Esophagus (tissue), 2 donors: ENCODE data around the gene LAMC3. TPM values are rescaled to one million over a fixed set of nuclear protein-coding genes. Genes with fewer than 3 reads are reported as not detected.
"Not testable (repeated sequence)": the region's sequence is repeated elsewhere in the genome, so short reads cannot be mapped to it uniquely, and the experiment has no call there.

Source experiments
- H3K27ac ChIP-seq, 2 donors: one replicate each; pipeline ENCODE4 v1.5.1; 2013; ENCODE audit warnings: low read depth in 2 of 2, mild to moderate bottlenecking in 2 of 2, inconsistent platforms in 1 of 2, low read length in 1 of 2, moderate library complexity in 1 of 2
- H3K27me3 ChIP-seq, 2 donors: one replicate each; pipeline ENCODE4 v1.6.1; 2013; ENCODE audit warnings: low read length in 2 of 2, control low read depth in 1 of 2, mild to moderate bottlenecking in 1 of 2; ENCODE audit not compliant: insufficient read depth in 2 of 2, control insufficient read depth in 1 of 2
- H3K36me3 ChIP-seq, 2 donors: one replicate each; pipeline ENCODE4 v1.6.1; 2013; ENCODE audit warnings: low read length in 1 of 2; ENCODE audit not compliant: control insufficient read depth in 2 of 2, insufficient read depth in 2 of 2
- H3K4me1 ChIP-seq, 2 donors: one replicate each; pipeline ENCODE4 v1.6.1; 2013; ENCODE audit warnings: low read length in 1 of 2; ENCODE audit not compliant: control insufficient read depth in 2 of 2, insufficient read depth in 2 of 2
- H3K4me3 ChIP-seq, 2 donors: one replicate each; pipeline ENCODE4 v1.5.1; 2013; ENCODE audit warnings: low read length in 2 of 2, mild to moderate bottlenecking in 2 of 2, low read depth in 1 of 2, moderate library complexity in 1 of 2
- H3K9me3 ChIP-seq, 2 donors: one replicate each; pipeline ENCODE4 v1.6.1; 2013; ENCODE audit warnings: mild to moderate bottlenecking in 2 of 2, low read depth in 1 of 2, low read length in 1 of 2, moderate library complexity in 1 of 2; ENCODE audit not compliant: control insufficient read depth in 2 of 2, insufficient read depth in 1 of 2
- WGBS, 2 donors: extraction: QIAGEN DNeasy Blood & Tissue Kit; methylation state at CpG; one replicate each; pipeline ENCODE4 v1.1.7; 2013; 5-methylcytosine and 5-hydroxymethylcytosine counted together
- polyA plus RNA-seq, 2 donors: library from polyadenylated mRNA; stranded (reverse); fragments of 200-250 nt; gene quantifications; one replicate each; pipeline ENCODE4 v1.2.3, GENCODE V29; 2013
- donor health status: healthy with polysubstance abuse.
- donor health status: Bipolar disorder and iron deficiency.

Gene LAMC3
- polyA plus RNA-seq, 2 donors, result 1.1 to 1.2 TPM

DNA sequence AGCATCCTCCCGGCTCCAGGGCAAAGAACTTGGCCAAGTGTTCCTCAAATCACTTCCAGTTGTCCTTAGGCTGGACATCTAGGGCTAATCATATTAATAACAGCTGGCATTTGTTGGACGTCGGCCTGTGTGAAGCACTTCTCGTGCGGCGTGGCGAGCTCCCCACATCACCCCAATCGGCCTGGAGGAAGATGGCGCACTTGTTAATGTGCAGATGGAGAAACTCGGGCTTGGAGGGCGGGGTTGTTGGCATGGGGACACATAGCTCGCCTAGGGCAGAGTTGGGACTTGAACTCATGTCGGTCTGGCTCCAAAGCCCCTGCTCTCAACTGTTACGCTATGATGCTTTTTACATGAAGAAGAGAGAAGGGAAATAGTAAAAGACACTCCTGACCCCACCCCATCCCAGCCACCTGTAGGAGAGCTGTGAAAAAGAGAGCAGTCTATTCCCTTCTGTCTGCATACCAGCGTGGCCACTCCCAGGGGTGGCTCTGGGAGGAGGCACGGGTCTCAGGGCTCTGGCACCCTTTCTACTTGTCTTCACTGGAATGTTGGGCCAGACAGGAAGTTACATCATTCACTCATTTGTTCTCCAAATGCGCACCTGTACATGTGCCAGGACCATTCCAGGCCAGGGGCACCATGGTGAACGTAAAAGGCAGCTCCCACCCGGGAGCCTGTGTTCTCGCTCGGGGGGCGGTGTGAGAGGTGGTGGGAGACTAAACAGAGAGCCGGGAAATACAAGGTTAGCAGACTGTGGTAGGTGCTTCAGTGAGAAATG lies 103.6 kb downstream of the LAMC3 start:
- Histone ChIP-seq H3K27me3 (no peaks in the 10 kb centered on the region), H3K4me1 (peaks cover 0 to 3% of the 10 kb centered on the region in 2 donors), H3K36me3 (peaks cover 0 to 2% of the 10 kb centered on the region in 2 donors), H3K9me3 (no peaks in the 10 kb centered on the region), H3K4me3 (no peak overlapping the region), H3K27ac (no peak overlapping the region)
- 83 to 85% methylated on average over 23 of the region's 23 CpGs for WGBS, 2 donors

DNA sequence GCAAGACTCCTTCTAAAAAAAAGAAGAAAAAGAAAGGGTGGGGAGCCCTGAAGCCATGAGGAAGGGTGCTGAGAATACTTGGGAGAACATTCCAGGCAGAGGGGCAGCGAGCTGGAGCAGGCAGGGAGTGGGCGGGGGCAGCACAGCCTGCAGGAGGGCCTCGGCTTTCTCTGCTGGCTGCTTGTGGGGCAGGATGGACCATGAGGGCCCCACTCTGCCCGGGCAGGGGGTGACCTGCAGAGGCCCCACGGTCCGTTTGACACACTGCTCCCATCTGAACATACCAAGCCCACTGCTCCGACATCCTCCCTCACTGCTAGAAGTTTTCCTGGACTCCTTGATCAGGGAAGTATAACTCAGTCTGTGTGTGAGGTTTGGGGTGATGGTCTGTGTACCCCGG lies 104.7 kb downstream of the LAMC3 start:
- no peak overlapping the region for H3K27ac ChIP-seq

DNA sequence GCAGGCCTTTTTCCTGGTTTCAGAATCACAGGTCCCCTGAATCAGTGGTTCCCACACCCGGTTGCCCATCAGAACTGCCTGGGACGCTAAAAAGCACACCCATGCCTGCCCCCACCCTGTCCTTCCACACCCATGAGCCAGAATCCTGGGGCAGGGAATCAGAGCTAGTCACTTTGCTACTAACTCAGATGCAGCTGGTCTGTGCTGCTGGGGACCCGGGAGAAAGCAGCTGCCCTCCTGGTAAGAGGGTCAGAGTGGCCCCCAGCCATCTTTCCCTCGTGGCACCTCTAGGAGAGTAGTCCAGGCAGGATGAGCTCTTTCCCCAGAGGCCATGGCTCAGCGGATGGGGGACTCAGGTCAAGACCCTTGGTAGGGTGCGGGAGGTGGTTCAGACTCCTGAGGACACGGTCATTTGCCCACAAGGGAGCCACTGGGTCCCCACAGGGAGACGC lies 105.1 kb downstream of the LAMC3 start:
- no peaks in the 10 kb centered on the region for H3K27me3 ChIP-seq
- no peak overlapping the region for H3K27ac ChIP-seq
- no peak overlapping the region for H3K4me3 ChIP-seq
- peaks cover 0 to 3% of the 10 kb centered on the region in 2 donors for H3K4me1 ChIP-seq
- H3K9me3 ChIP-seq, result no peaks in the 10 kb centered on the region
- peaks cover 0 to 4% of the 10 kb centered on the region in 2 donors for H3K36me3 ChIP-seq
- WGBS, 2 donors, result 86 to 92% methylated on average over 8 of the region's 8 CpGs

More for the DNA sequence above, 104.7 kb downstream of the LAMC3 start:
- H3K9me3 ChIP-seq, result no peaks in the 10 kb centered on the region
- H3K4me3 ChIP-seq, result no peak overlapping the region
- no peaks in the 10 kb centered on the region for H3K27me3 ChIP-seq
- peaks cover 0 to 4% of the 10 kb centered on the region in 2 donors for H3K36me3 ChIP-seq
- 73 to 82% methylated on average over 8 of the region's 8 CpGs for WGBS, 2 donors
- H3K4me1 ChIP-seq, result peaks cover 0 to 3% of the 10 kb centered on the region in 2 donors

DNA sequence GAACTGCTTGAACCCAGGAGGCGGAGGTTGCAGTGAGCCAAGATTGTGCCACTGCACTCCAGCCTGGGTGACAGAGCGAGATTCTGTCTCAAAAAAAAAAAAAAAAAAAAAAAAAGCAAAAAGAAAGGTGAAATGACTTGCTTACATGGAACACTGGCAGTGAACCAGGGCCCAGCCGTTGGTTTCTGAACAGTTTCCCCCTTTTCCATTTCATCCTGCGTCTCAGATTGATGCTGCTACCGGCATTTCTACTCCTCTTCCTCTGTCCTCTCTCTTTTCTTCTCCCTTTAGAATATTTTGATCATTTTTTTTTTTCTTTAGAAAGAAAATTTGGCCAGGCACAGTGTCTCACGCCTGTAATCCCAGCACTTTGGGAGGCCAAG lies 106.4 kb downstream of the LAMC3 start:
- H3K4me1 ChIP-seq, H3K9me3 ChIP-seq, H3K27me3 ChIP-seq, H3K36me3 ChIP-seq, H3K27ac ChIP-seq, H3K4me3 ChIP-seq: not testable (repeated sequence)
- WGBS, 2 donors, result 87 to 91% methylated on average over 4 to 6 of the region's 6 CpGs

DNA sequence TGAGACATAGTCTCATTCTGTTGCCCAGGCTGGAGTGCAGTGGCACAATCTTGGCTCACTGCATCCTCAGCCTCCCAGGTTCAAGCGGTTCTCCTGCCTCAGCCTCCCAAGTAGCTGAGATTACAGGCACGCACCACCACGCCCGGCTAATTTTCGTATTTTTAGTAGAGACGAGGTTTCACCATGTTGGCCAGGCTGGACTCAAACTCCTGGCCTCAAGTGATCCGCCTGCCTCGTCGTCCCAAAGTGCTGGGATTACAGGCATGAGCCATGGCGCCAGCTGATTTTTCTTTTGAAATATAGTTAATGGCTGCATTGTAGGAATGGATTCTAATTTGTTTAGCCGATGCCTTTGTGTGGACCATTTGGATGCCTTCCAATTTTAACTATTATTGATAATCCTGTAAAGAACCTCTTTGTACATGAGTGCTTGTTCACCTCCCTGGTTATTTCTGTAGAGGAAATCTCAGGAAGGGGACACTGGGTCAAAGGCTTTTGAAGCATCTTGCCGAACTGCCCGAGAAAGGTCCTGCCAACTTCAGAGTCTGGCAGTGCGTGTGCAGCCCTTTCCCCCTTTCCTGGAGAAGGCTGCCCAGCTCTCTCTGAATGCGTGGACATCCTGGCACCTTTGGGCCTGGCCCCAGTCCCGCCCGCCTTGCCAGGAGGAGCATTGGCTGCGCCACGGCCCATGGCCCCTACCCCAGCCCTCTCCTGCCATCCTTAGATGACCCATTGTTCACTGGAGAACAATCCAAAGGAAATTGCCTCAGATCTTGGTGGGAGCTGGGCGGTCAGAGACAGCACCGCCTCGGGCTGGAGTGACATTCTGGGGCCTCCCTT lies 107.5 kb downstream of the LAMC3 start:
- no peaks in the 10 kb centered on the region for H3K27me3 ChIP-seq
- H3K36me3 ChIP-seq, result peaks cover 3 to 4% of the 10 kb centered on the region in 2 donors
- no peaks in the 10 kb centered on the region for H3K4me1 ChIP-seq
- H3K27ac ChIP-seq, result no peak overlapping the region
- no peak overlapping the region for H3K4me3 ChIP-seq
- 79 to 84% methylated on average over 22 of the region's 22 CpGs for WGBS, 2 donors
- no peaks in the 10 kb centered on the region for H3K9me3 ChIP-seq

DNA sequence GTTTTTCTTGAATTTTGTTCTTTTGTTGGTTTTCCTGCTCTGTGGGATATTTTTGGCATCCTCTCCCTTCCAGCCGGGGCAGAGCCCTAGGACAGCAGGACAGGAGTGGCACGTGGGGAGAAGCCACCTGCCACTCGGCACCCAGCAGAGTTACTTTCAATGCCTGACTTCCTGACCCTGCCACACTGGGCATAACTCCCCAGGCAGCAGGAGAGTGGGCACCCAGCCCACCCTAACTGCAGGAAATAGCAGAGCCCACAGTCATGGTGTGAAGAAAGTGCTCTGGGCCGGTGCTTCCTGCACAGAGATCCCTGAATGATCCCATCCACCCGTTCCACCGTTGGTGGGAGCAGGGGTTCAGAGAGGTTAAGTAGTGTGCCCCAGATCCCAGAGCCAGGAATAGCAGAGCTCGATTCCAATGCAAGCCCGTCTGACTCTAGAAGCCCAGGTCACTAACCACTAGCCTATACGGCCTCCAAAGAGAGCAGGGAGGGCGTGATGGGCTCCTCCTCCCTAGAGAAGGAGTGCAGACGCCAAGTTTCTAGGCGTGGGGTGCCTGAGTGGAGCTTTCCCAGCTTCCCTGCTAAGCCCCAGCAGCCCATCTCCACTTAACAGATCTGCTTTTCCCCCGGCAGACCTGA lies 108.3 kb downstream of the LAMC3 start:
- Histone ChIP-seq H3K27me3 (no peaks in the 10 kb centered on the region), H3K27ac (no peak overlapping the region), H3K36me3 (peaks cover 3 to 4% of the 10 kb centered on the region in 2 donors), H3K9me3 (no peaks in the 10 kb centered on the region), H3K4me3 (no peak overlapping the region), H3K4me1 (no peaks in the 10 kb centered on the region)
- 63 to 66% methylated on average over 13 of the region's 13 CpGs for WGBS, 2 donors

DNA sequence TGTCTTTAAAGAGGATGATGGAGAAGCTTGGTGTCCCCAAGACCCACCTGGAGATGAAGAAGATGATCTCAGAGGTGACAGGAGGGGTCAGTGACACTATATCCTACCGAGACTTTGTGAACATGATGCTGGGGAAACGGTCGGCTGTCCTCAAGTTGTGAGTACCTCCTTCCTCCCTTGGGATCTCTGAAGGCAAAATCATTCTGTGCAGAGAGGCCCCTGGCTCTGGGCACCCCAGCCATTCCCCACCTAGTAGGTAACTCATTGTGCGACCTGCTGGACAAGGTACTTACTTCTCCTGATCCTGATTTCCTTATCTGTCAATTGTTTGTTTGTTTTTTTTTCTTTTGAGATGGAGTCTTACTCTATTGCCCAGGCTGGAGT lies 108.8 kb downstream of the LAMC3 start:
- Histone ChIP-seq H3K36me3 (peaks cover 3% of the 10 kb centered on the region in 2 donors), H3K27ac (no peak overlapping the region)
- WGBS, 2 donors, result 80 to 82% methylated on average over 4 of the region's 4 CpGs

DNA sequence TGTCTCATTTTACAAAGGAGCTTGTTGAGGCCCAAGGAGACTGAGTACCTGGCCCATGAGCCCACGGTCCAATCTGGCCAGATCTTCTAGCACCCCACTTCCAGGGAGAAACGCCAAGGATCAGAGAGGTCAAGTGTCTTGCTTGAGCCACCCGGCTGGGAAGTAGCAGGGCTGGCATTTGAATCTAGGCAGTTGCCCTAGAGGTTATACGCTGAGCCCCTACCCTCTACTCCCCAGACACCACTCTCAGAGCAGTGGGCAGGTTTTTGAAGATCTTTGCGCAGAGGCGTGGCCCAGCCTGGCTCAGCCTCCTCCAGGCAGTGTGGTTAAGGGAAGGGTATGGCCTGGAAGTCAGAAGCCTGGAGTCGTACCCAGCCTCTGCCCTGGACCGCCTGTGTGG lies 110.6 kb downstream of the LAMC3 start:
- H3K36me3 ChIP-seq, result peaks cover 2 to 3% of the 10 kb centered on the region in 2 donors
- no peaks in the 10 kb centered on the region for H3K27me3 ChIP-seq
- peaks cover 0 to 2% of the 10 kb centered on the region in 2 donors for H3K4me1 ChIP-seq
- 80 to 86% methylated on average over 8 of the region's 8 CpGs for WGBS, 2 donors
- no peaks in the 10 kb centered on the region for H3K9me3 ChIP-seq
- H3K4me3 ChIP-seq, result no peak overlapping the region
- H3K27ac ChIP-seq, result no peak overlapping the region

More for the DNA sequence above, 108.8 kb downstream of the LAMC3 start:
- Histone ChIP-seq H3K9me3 (no peaks in the 10 kb centered on the region), H3K4me3 (no peak overlapping the region), H3K27me3 (no peaks in the 10 kb centered on the region), H3K4me1 (no peaks in the 10 kb centered on the region)

DNA sequence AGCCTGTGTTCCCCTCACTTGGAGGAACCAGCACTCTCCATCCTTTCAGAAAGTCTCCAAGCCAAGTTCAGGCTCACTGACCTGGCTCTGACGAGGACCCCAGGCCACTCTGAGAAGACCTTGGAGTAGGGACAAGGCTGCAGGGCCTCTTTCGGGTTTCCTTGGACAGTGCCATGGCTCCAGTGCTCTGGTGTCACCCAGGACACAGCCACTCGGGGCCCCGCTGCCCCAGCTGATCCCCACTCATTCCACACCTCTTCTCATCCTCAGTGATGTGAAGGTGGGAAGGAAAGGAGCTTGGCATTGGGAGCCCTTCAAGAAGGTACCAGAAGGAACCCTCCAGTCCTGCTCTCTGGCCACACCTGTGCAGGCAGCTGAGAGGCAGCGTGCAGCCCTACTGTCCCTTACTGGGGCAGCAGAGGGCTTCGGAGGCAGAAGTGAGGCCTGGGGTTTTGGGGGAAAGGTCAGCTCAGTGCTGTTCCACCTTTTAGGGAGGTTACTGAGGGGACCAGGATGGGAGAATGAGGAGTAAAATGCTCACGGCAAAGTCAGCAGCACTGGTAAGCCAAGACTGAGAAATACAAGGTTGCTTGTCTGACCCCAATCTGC lies 111.8 kb downstream of the LAMC3 start:
- Histone ChIP-seq H3K4me1 (peaks cover 0 to 2% of the 10 kb centered on the region in 2 donors), H3K9me3 (no peaks in the 10 kb centered on the region), H3K27me3 (no peaks in the 10 kb centered on the region), H3K27ac (no peak overlapping the region), H3K36me3 (peaks cover 2 to 3% of the 10 kb centered on the region in 2 donors), H3K4me3 (no peak overlapping the region)
- 88 to 91% methylated on average over 7 of the region's 7 CpGs for WGBS, 2 donors
